Ovary (tissue), 1 donor: Measurements from ENCODE around the gene ZNF541.

Experiments
- EP300 ChIP-seq: sonication (generic); formaldehyde crosslinking; IDR thresholded peaks from one replicate; pipeline ENCODE4 v1.6.1; 2017; ENCODE audit warnings: antibody characterized with exemption
- POLR2A ChIP-seq: fragments of 450-650 bp; IDR thresholded peaks from one replicate; pipeline ENCODE4 v1.6.1; 2017; ENCODE audit warnings: antibody characterized with exemption, mild to moderate bottlenecking, moderate library complexity

DNA sequence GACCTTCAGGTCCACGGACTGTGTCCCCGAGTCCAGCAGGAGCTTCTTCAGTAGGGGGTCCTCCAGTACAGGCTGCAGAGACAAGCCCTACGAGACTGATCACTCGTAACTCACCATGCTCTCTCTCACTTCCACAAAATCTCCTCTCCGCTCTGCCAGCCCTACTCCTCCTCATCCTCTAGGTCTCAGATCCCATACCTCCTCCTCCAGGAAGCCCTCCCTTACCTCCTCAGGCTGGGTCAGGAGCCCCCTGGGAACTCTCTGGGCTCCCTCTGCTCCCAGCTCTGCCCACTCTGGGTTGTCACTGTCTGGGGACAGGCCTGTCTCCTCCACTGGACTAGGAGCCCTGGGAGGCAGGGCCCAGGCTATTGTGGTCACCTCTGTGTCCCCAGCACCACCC, 34.1 kb downstream of the ZNF541 start:
- TF ChIP-seq EP300, result no peak
- no peak for TF ChIP-seq POLR2A
